Hepatocyte (in vitro differentiated cells): Measurements from ENCODE around the gene KIR2DL1.
"Not testable (repeated sequence)": the region's sequence is repeated elsewhere in the genome, so short reads cannot be mapped to it uniquely, and the experiment has no call there.

Source experiments
- EZH2 ChIP-seq: fragments of 200-600 bp; sonication (generic); IDR thresholded peaks from 2 replicates; pipeline ENCODE4 v1.6.1; 2016; ENCODE audit warnings: antibody characterized with exemption, mild to moderate bottlenecking, borderline replicate concordance
- TF ChIP-seq, protein P1 (sequence below): fragments of 200-600 bp; sonication (generic); IDR thresholded peaks from 2 replicates; pipeline ENCODE4 v1.5.1; 2016; ENCODE audit warnings: antibody characterized with exemption, mild to moderate bottlenecking; ENCODE audit not compliant: poor library complexity

DNA sequence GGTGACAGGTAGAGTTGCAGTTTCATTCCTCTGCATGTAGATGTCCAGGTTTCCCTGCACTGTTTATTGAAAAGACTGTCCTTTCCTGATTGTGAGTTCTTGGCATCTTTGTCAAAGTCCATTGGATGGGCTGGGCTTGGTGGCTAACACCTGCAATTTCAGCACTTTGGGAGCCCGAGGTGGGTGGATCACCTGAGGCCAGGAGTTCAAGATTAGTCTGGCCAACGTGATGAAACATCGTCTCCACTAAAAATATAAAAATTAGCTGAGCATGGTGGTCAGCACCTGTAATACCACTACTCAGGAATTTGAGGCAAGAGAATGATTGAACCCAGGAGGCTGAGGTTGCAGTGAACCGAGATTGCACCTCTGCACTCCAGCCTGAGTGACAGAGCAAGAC lies 8.3 kb downstream of the KIR2DL1 start:
- TF ChIP-seq, protein P1, sequence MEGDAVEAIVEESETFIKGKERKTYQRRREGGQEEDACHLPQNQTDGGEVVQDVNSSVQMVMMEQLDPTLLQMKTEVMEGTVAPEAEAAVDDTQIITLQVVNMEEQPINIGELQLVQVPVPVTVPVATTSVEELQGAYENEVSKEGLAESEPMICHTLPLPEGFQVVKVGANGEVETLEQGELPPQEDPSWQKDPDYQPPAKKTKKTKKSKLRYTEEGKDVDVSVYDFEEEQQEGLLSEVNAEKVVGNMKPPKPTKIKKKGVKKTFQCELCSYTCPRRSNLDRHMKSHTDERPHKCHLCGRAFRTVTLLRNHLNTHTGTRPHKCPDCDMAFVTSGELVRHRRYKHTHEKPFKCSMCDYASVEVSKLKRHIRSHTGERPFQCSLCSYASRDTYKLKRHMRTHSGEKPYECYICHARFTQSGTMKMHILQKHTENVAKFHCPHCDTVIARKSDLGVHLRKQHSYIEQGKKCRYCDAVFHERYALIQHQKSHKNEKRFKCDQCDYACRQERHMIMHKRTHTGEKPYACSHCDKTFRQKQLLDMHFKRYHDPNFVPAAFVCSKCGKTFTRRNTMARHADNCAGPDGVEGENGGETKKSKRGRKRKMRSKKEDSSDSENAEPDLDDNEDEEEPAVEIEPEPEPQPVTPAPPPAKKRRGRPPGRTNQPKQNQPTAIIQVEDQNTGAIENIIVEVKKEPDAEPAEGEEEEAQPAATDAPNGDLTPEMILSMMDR: not testable (repeated sequence)
- not testable (repeated sequence) for TF ChIP-seq EZH2
